ENCODE measurements around the gene TSTD1. TPM values are rescaled to one million over a fixed set of nuclear protein-coding genes. Genes with fewer than 3 reads are reported as not detected.
"Not testable (repeated sequence)": the region's sequence is repeated elsewhere in the genome, so short reads cannot be mapped to it uniquely, and the experiment has no call there.

The TSTD1 gene
- total and polyA plus RNA-seq, 2 donors (not counting 1 experiment from before 2014, with no cell fraction given), result 0.24 to 0.66 TPM

DNA sequence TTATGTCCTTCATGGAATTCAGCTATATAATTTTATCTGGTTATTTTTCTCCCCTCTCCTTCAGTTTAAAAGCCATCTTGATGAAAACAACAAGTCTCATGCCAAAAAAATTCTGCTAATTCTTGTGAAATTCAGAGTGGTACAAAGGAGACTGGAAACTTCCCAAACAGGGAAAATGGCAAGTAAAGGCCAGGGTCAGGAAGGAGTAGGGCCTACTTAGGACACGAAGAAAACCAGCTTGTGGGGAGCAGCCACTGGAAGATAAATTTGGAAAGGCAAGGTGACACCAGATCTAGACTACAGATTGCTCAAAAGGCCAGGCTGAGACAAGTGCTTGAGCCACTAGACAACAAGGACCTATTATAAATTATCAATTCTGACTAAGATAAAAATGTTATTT is 6.4 kb downstream of the TSTD1 start:
- Histone ChIP-seq H4K20me1 (ENCODE audit: control insufficient read depth, extremely low read depth, insufficient read depth, low read length) (no peaks in the 10 kb centered on the region), H3K36me3 (ENCODE audit: control insufficient read depth, insufficient read depth, low read length) (no peaks in the 10 kb centered on the region), H3K79me2 (ENCODE audit: control insufficient read depth, insufficient read depth, low read length) (no peaks in the 10 kb centered on the region), H2AFZ (ENCODE audit: low read length) (no peak overlapping the region), H3K9me3 (ENCODE audit: control insufficient read depth, insufficient read depth, low read depth, low read length) (no peaks in the 10 kb centered on the region), H3K4me1 (ENCODE audit: control insufficient read depth, extremely low read depth, insufficient read depth, low read length) (no peaks in the 10 kb centered on the region), H3K9ac (ENCODE audit: insufficient read depth, low read length) (no peak overlapping the region), H3K27me3 (ENCODE audit: control insufficient read depth, insufficient read depth, low read length) (no peaks in the 10 kb centered on the region), H3K27ac (ENCODE audit: insufficient read depth, low read length) (no peak overlapping the region), H3K4me2 (ENCODE audit: extremely low read depth, insufficient read depth, low read length) (no peak overlapping the region), H3K4me3 (replicated peaks in 1 of 4; ENCODE audit: control extremely low read depth in 1 of 4, insufficient read depth in 1 of 4, low read depth in 3 of 4, low read length in 4 of 4) (no peak overlapping the region)
- TF ChIP-seq, protein P1, sequence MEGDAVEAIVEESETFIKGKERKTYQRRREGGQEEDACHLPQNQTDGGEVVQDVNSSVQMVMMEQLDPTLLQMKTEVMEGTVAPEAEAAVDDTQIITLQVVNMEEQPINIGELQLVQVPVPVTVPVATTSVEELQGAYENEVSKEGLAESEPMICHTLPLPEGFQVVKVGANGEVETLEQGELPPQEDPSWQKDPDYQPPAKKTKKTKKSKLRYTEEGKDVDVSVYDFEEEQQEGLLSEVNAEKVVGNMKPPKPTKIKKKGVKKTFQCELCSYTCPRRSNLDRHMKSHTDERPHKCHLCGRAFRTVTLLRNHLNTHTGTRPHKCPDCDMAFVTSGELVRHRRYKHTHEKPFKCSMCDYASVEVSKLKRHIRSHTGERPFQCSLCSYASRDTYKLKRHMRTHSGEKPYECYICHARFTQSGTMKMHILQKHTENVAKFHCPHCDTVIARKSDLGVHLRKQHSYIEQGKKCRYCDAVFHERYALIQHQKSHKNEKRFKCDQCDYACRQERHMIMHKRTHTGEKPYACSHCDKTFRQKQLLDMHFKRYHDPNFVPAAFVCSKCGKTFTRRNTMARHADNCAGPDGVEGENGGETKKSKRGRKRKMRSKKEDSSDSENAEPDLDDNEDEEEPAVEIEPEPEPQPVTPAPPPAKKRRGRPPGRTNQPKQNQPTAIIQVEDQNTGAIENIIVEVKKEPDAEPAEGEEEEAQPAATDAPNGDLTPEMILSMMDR (conservative IDR thresholded peaks at IDR 0.05 in 1 of 2, IDR thresholded peaks at IDR 0.05 in 1 of 2; ENCODE audit: low read depth in 1 of 2, low read length in 2 of 2), result no peak
- no peak for TF ChIP-seq EZH2 (IDR thresholded peaks at IDR 0.05; ENCODE audit: low read length, missing control alignments)
- peak in 1 of 2 donors; percentile 14 for DNase-seq (ENCODE audit: low read depth in 2 of 2)

DNA sequence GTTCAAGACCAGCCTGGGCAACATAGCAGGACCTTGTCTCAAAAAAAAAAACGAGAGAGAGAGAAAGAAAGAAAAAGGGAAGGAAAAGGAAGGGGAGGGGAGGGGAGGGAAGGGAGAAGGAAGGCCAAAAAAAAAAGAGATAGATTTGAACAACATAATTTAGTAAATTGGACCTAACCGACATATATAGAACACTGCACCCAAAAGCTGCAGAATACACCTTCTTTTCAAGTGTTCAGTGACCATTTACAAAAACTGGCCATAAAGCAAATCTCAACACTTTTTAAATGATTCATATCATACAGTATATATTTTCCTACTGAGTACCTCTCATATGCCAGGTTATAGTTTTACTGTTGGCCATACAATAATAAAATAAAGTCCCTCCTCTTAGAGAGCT is 6.9 kb downstream of the TSTD1 start:
- no peak overlapping the region for H3K4me2 ChIP-seq (ENCODE audit: extremely low read depth, insufficient read depth, low read length)
- H3K4me1 ChIP-seq (ENCODE audit: control insufficient read depth, extremely low read depth, insufficient read depth, low read length), result no peaks in the 10 kb centered on the region
- no peak for DNase-seq (ENCODE audit: low read depth in 2 of 2)
- no peaks in the 10 kb centered on the region for H3K36me3 ChIP-seq (ENCODE audit: control insufficient read depth, insufficient read depth, low read length)
- no peak overlapping the region for H3K27ac ChIP-seq (ENCODE audit: insufficient read depth, low read length)
- no peak overlapping the region for H3K4me3 ChIP-seq (replicated peaks in 1 of 4; ENCODE audit: control extremely low read depth in 1 of 4, insufficient read depth in 1 of 4, low read depth in 3 of 4, low read length in 4 of 4)
- no peak overlapping the region for H3K9ac ChIP-seq (ENCODE audit: insufficient read depth, low read length)
- H3K9me3 ChIP-seq (ENCODE audit: control insufficient read depth, insufficient read depth, low read depth, low read length), result no peaks in the 10 kb centered on the region
- no peak overlapping the region for H2AFZ ChIP-seq (ENCODE audit: low read length)
- no peaks in the 10 kb centered on the region for H3K27me3 ChIP-seq (ENCODE audit: control insufficient read depth, insufficient read depth, low read length)
- H3K79me2 ChIP-seq (ENCODE audit: control insufficient read depth, insufficient read depth, low read length), result no peaks in the 10 kb centered on the region
- H4K20me1 ChIP-seq (ENCODE audit: control insufficient read depth, extremely low read depth, insufficient read depth, low read length), result no peaks in the 10 kb centered on the region
- TF ChIP-seq EZH2 (IDR thresholded peaks at IDR 0.05; ENCODE audit: low read length, missing control alignments), result no peak

DNA sequence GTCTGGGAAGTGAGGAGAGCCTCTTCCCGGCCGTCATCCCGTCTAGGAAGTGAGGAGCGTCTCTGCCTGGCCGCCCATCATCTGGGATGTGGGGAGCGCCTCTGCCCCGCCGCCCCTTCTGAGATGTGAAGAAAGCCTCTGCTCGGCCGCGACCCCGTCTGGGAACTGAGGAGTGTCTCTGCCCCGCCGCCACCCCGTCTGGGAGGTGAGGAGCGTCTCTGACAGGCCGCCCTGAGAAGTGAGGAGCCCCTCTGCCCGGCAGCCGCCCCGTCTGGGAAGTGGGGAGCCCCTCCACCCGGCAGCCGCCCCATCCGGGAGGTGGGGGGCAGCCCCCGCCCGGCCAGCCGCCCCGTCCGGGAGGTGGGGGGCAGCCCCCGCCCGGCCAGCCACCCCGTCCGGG is 9.3 kb downstream of the TSTD1 start:
- H2AFZ ChIP-seq (ENCODE audit: low read length); DNase-seq (ENCODE audit: low read depth in 2 of 2); H4K20me1 ChIP-seq (ENCODE audit: control insufficient read depth, extremely low read depth, insufficient read depth, low read length); H3K36me3 ChIP-seq (ENCODE audit: control insufficient read depth, insufficient read depth, low read length); H3K4me1 ChIP-seq (ENCODE audit: control insufficient read depth, extremely low read depth, insufficient read depth, low read length); H3K4me2 ChIP-seq (ENCODE audit: extremely low read depth, insufficient read depth, low read length); H3K27me3 ChIP-seq (ENCODE audit: control insufficient read depth, insufficient read depth, low read length); H3K79me2 ChIP-seq (ENCODE audit: control insufficient read depth, insufficient read depth, low read length); H3K27ac ChIP-seq (ENCODE audit: insufficient read depth, low read length); H3K9me3 ChIP-seq (ENCODE audit: control insufficient read depth, insufficient read depth, low read depth, low read length); H3K4me3 ChIP-seq (replicated peaks in 1 of 4; ENCODE audit: control extremely low read depth in 1 of 4, insufficient read depth in 1 of 4, low read depth in 3 of 4, low read length in 4 of 4); H3K9ac ChIP-seq (ENCODE audit: insufficient read depth, low read length): not testable (repeated sequence)

DNA sequence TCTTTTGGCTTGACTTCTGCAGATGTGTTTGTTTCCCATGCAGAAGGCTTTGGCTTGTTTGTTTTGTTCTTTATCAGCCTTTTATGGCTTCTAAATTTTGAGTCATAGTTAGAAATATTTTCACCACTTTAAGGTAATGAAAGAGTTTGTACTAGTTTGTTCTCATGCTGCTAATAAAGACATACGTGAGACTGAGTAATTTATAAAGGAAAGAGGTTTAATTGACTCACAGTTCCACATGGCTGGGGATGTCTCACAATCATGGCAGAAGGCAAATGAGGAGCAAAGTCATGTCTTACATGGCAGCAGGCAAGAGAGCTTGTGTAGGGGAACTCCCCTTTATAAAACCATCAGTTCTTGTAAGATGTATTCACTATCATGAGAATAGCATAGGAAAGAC is 11.8 kb downstream of the TSTD1 start:
- H3K79me2 ChIP-seq (ENCODE audit: control insufficient read depth, insufficient read depth, low read length); H3K27ac ChIP-seq (ENCODE audit: insufficient read depth, low read length); H3K27me3 ChIP-seq (ENCODE audit: control insufficient read depth, insufficient read depth, low read length); H3K36me3 ChIP-seq (ENCODE audit: control insufficient read depth, insufficient read depth, low read length); H3K4me1 ChIP-seq (ENCODE audit: control insufficient read depth, extremely low read depth, insufficient read depth, low read length); H4K20me1 ChIP-seq (ENCODE audit: control insufficient read depth, extremely low read depth, insufficient read depth, low read length); H3K4me2 ChIP-seq (ENCODE audit: extremely low read depth, insufficient read depth, low read length); H2AFZ ChIP-seq (ENCODE audit: low read length); H3K9me3 ChIP-seq (ENCODE audit: control insufficient read depth, insufficient read depth, low read depth, low read length); H3K9ac ChIP-seq (ENCODE audit: insufficient read depth, low read length); H3K4me3 ChIP-seq (replicated peaks in 1 of 4; ENCODE audit: control extremely low read depth in 1 of 4, insufficient read depth in 1 of 4, low read depth in 3 of 4, low read length in 4 of 4); DNase-seq (ENCODE audit: low read depth in 2 of 2): not testable (repeated sequence)

DNA sequence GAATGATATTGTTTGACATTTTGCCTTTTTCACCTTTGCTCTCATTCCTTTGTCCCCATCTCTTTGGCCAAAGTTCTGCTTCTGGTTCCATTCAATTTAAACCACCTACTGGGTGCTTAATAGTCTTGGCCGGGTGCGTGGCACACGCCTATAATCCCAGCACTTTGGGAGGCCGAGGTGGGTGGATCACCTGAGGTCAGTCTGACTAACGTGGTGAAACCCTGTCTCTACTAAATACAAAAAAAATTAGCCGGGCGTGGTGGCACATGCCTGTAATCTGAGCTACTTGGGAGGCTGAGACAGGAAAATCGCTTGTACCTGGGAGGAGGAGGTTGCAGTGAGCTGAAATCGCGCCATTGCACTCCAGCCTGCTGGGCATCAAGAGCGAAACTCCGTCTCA is 16.3 kb downstream of the TSTD1 start:
- not testable (repeated sequence) for H3K4me3 ChIP-seq (replicated peaks in 1 of 4; ENCODE audit: control extremely low read depth in 1 of 4, insufficient read depth in 1 of 4, low read depth in 3 of 4, low read length in 4 of 4); H2AFZ ChIP-seq (ENCODE audit: low read length); H3K9ac ChIP-seq (ENCODE audit: insufficient read depth, low read length); H3K9me3 ChIP-seq (ENCODE audit: control insufficient read depth, insufficient read depth, low read depth, low read length); H3K79me2 ChIP-seq (ENCODE audit: control insufficient read depth, insufficient read depth, low read length); H3K4me1 ChIP-seq (ENCODE audit: control insufficient read depth, extremely low read depth, insufficient read depth, low read length); H3K4me2 ChIP-seq (ENCODE audit: extremely low read depth, insufficient read depth, low read length); H3K36me3 ChIP-seq (ENCODE audit: control insufficient read depth, insufficient read depth, low read length); DNase-seq (ENCODE audit: low read depth in 2 of 2); H4K20me1 ChIP-seq (ENCODE audit: control insufficient read depth, extremely low read depth, insufficient read depth, low read length); H3K27ac ChIP-seq (ENCODE audit: insufficient read depth, low read length)
- H3K27me3 ChIP-seq (ENCODE audit: control insufficient read depth, insufficient read depth, low read length), result peaks cover 26% of the 10 kb centered on the region
